GM21515 (cell line): Measurements from ENCODE around the gene DYSF.

Experiments
- ATAC-seq: cut with Tn5 transposase; IDR thresholded peaks from one replicate; pipeline ENCODE4 v1.9.1; 2021; ENCODE audit not compliant: unreplicated experiment

Gene DYSF

DNA sequence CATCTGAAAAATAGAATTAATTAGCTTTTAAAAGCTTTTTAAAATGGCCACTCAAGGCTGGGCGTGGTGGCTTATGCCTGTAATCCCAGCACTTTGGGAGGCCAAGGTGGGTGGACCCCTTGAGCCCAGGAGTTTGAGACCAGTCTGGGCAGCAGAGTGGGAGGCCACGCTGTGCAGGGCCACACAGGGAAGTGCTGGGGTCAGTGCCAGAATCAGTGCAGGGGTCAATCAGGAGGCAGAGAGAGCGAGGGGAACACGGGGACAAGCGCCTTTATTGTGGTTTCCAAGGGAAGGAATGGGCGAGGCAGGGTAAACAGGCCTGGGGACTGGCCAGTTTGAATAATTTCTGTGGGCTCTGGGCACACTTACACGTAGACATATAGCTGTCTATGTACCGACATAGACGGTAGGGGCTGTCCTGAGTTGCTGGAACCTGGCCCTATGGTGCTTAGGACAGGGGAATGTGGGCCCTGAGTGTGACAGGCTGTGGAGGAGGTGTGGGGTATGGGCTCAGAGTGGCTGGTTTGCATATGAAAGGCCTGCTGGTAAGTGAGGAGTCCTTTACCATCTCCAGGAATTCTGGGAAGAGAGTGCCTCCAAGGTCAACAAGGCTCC lies 42.9 kb downstream of the DYSF start:
- no peak for ATAC-seq

DNA sequence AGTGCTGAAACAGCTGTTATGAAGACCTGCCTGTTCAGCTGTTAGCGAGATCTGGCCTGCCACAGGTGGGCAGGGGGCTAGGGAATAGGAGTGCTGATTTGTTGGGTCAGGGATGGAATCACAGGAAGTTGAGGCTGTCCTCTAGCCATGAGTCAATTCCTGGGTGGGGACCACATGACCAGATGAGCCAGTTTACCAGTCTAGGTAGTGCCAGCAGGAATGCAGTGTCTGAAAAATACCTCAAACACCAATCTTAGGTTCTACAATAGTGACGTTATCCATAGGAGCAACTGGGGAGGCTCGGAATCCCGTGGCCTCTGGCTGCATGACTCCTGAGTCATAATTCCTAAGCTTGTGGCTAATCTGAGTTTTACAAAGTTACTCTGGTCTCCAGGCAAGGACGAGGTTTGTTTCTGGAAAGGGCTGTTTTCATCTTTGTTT lies 44.9 kb downstream of the DYSF start:
- no peak for ATAC-seq

DNA sequence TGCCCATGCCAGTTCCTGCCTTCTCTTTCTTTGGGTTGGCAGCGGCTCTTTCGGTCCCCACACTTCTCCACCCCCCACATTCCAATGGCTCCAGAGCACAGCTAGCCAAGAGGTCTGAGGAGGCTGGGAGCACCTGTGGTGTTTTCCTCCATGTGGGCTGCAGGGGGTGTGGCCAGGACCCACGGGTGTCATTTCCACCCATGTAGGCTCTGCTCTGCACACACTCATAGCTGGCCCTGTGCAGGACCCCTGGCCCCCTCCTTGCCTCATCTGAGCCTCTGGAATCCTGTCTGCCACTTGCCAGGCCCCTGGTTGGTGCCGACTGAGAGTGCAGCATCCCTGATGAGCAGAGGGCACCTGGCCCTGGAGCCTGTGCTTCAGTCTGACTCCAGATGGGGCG lies 46.3 kb downstream of the DYSF start:
- no peak for ATAC-seq

DNA sequence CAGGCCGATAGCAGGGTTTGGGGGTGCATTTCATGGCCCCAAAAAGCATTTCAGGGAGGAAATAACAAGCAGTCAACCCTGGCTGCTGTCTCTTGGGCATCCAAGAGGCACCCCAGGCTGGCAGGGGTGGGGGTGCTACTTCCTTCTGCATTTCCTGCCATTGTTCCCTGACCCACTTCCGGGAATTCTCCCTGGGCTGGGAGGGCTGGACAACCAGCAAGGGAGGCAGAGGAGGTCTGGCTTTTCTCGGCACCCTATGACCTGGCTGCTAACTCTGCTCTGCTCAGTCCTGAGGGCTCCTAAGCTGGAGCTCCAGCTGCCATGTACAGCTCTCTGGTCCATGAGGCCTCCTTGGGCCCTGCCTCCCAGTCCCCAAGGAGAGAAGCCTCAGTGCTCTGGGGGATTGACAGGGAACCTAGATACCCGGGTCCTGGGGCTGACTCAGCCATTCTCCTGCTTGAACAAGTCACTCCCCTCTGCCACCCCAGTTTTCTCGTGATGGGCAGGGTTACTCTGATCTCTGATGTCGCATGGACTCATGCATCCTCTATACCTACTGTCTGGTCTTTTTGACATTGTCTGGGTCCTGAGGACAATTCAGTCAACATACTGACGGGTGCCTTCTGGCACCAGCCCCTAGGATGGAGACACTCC lies 47.2 kb downstream of the DYSF start:
- ATAC-seq: no peak

DNA sequence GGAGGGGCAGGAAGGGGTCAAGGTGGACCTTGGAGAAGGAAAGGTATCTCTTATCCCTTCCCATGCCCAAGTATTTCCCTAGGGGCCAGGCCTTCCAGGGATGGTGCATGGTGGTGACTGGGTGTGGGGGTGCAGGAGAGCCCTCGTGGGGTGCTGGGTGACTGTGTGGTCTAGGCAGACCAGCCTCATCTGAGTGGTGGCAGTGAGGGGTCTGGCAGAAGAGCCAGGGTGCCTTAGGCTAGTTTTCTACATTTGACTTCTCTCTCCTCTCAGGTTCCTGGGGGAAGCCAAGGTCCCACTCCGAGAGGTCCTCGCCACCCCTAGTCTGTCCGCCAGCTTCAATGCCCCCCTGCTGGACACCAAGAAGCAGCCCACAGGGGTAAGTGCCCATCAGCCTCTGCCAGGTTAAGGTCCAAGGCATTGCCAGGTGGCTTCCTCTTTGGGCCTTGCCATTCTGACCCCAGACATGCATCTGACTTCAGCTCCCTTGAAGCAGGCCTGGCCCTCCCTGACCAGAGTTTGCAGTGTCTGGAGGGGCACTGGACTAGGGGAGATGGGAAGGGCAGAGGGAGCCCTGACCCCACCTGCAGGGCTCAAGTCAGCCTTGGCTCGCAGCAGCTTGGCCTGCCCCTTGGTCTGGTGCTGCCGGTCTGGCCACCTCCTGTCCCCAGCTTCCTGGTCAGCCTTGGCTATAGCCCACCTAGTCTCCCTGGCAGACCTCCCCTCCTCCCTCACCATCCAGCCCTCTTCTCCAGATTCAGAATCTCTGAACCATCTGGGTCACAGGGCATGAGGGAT lies 49.8 kb downstream of the DYSF start:
- ATAC-seq: no peak

DNA sequence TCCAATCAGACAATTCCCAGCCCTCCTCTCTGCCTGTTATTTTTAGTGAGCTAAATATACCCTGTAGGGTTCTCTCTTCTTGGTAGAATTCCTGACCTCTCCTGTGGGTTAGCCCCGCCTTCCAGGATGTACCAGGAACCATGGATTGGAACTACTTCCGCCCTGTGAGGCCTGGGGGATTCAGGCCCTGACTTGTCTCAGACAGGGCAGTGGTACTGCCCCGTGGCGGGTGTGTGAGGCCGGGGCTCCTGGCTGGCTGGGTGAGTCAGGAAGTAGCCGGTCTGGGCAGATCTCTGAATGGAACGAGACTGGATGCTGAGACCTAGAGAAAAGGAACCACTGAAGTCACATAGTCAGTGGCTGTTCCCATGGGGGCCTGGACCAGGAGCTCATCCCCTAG lies 50.5 kb downstream of the DYSF start:
- ATAC-seq: no peak

DNA sequence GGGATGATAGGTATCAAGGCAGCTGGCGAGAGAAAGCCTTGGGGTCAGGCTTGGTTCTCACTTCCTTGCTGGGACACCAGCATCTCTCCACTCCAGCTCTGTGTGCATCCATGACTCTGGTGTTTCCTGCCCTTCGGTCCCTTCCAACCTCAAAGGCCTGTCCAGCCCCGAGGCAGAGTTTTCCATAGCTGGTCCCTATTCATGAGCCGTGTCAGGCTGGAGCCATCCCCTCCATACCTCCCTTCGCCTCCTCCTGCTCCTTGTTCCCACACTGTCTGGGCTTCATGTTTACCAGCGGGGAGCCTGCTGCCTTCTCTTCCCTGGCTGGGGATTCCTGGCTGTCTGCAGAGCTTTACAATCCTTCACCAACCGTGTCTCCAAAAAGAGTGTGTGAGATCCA lies 51.2 kb downstream of the DYSF start:
- ATAC-seq: no peak

DNA sequence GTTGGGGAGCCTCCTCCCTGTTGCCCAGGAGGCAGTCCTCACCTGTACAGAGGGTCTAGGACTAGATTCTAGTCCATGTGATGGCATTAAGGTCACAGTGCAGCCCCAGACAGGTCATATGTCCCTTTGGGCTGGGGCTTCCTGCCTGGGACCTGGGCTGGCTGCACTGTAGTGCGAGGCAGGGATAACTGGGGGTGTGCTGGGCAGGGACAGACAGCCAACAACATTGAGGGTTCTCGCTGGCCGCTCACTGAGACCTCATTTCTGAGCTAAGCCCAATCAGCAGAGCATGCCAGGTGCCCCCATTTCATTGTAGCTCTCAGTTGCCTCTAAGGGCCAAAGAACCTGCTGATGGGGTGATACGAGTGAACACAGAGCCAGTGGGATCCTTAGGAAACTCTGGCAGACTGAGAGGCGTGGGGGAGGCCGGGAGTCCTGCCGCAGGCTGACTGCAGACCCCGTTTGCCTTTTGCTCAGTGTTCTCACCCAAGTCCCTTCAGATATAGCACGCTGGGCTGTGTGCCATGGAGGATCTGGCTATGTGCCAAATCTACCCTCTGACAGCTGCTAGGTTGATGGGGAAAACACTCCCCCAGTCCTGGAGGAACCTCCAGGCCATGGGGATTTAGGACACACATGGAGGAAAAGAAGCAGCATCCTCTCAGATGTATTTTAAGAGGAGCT lies 51.9 kb downstream of the DYSF start:
- ATAC-seq: no peak

DNA sequence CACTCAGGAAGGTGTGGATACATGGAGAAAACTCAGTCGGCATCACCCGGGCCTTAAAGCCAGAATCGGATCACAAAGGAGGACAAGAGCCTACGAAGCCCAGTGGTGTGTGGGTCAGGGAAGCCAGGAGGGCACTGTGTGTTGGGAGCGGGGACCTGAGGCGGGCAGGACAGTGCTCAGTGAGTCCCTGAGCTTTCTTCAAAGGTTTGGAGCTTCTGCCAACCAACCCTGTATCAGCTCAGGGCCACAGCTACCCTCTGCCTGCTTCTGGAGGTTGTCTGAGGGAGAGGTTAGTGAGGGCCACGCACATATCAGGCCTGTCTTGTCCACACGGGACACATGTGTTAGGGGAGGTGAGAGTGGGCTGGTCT lies 52.4 kb downstream of the DYSF start:
- ATAC-seq: no peak

DNA sequence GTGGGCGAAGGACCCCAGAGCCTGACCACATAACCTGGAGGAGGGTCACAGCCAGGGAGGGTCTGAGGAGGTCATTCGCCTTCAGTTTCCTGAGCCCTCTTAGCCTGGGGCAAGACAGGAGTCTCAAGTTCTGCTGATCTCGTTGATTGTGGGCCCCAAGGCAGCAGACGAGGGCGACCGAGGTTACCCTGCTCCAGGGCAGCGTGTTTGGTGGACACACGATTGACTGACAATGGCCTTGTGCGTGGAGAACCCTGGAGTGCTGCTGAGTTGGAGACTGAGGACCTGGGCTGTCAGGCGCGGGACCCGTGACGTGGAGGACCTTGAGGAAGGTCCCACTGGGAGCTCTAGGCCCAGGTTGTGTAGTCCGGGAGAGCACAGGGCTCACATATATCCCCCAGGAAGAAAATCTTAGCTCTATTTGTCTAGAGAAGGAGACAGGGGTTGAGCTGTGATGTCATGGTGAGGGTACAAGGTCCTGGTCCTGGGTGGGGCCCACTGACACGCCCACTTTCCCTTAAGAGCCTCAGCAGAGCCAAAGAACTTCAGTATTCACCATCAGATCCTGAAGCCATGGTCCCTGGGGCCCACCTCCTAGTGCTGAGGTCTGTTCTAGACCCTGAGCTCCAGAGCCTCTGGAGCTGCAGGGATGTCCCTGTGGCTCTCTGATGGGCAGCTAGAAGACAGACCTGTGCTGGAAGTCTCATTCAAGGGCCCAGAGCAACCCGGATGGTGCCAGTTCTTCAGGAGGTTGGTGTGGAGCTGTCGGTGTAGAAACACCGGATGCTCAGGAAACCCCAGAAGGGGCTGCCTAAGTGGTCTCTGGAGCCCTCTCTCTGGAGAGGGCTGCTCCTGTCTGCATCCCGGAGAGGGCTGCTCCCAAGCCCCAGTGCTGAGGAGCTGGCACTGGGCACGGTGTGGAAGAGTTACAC lies 53.1 kb downstream of the DYSF start:
- no peak for ATAC-seq

DNA sequence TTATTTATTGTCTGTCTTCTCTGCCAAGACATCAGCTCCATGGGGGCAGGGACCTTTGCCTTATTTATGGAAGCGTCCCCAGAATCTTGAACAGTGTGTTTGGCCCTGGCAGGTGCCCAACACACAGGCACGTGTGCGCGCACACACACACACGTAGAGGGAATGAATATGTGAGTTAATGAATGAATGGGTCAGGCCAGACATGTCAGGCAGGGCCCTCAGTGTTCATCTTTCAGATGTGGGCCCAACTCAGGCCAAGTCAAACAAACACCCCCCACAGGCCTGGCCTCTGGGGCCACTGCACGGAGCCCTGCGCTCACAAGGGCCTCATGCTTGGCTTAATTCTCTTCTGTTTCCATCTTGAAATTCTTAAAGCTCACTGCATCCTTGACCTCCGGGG lies 54.1 kb downstream of the DYSF start:
- no peak for ATAC-seq

DNA sequence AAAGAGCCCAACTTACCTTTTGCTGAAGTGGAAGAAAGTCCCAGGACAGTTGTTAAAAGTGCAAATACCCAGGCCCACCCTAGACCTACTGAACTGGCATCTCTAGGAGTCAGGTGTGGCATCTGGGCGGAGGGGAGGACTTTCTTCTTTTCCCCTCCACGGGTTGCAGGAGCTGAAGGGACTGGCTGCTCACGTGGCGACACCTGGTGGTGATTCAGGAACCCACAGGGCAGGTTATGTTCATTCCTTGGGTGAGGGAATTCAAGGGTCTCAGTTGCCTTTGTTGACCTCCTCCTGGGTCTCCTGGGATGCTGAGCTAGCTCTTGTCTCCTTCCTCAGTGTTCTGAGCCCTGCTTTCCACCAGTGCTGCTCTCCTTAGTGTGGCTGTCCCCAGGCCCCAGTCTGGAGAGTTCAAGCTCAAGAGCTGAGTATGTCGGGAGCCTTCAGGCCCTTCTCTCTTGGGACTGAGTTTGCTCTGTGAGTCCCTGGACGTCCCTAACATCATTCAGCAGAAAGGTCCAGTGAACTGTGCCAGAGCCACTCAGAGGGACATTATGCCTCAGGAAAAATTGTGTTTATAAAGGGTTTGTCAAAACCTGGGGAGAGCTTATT lies 56.9 kb downstream of the DYSF start:
- ATAC-seq: no peak

DNA sequence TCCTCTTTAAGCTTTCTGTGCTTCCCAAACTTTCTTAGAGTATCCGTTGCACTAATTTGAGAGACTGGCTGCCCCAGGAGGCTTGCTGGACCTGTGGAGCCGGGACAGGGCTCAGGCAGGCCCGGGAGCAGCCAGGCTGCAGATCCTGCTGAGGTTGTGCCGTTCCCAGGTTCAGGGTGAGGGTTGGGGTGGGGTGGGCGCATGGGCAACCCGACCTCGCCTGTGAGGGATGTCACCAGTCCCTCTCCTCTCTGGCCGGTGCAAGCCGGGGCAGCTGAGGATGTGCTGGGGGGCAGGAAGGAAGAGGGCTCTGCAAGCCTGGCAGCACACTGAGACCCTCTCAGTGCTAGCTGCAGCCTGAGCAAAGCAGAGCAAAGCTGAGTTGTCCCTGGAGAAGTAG lies 57.6 kb downstream of the DYSF start:
- no peak for ATAC-seq

DNA sequence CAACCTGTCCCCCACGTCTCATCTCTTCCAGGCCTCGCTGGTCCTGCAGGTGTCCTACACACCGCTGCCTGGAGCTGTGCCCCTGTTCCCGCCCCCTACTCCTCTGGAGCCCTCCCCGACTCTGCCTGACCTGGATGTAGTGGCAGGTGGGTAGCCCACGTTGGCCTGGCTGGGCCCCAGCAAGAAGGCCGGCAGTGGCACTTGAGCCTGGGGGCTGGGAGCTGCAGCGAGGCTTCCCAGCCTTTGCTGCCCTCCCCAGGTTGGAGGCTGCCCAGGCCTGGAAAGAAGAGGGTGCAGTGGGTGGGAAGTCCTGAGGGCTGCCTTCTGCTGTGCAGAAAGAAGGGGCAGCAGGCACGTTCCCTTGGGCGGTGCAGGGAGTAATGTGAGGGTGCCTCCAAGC lies 58.4 kb downstream of the DYSF start:
- no peak for ATAC-seq

DNA sequence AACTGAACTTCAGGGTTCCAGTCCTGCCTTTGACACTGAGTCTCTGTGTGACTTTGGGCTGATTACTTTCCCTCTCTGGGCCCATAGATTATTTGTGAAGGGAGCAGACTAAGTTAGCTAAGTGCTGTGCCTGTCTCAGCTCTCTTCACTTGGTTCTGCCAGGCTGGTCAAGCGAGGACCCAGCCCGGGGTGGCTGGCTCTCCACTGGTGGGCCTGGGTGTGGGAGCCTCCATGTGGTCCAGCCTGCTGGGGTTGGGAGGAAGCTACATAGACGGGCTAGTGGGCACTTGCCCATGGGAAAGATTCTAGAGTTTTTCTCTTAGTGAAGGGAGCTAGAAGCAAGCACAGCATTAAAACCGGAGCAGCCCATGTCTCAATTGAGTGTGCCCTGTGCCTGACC lies 59.0 kb downstream of the DYSF start:
- no peak for ATAC-seq

DNA sequence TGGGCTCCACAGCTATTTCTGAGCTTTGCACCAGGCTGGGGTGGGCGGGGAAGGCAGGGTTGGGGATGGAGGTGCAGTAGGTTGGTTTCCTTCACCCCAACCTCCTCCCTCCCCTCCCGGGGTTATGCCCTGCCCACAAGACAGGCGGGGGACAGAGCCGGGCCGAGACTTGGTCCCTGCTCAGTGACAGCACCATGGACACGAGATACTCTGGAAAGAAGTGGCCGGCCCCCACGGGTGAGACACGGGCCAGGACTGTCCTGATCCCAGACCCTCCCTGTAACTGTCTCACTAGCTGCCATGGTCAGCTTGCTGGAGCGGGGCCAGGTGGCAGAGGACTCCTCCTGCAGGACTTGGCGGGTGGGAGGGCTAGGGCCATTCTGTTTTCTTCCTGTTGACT lies 59.7 kb downstream of the DYSF start:
- no peak for ATAC-seq

DNA sequence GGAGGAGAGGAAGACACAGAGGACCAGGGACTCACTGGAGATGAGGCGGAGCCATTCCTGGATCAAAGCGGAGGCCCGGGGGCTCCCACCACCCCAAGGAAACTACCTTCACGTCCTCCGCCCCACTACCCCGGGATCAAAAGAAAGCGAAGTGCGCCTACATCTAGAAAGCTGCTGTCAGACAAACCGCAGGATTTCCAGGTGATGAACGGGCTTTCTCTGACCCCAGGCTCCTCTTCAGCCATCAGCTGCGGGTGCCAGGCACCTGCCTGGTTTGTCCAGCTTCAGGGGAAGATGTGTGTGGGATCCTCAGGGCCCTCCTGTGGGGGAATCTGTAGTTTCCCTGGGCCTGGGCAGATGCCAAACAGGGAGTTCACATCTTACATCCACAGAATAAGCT lies 60.4 kb downstream of the DYSF start:
- no peak for ATAC-seq

DNA sequence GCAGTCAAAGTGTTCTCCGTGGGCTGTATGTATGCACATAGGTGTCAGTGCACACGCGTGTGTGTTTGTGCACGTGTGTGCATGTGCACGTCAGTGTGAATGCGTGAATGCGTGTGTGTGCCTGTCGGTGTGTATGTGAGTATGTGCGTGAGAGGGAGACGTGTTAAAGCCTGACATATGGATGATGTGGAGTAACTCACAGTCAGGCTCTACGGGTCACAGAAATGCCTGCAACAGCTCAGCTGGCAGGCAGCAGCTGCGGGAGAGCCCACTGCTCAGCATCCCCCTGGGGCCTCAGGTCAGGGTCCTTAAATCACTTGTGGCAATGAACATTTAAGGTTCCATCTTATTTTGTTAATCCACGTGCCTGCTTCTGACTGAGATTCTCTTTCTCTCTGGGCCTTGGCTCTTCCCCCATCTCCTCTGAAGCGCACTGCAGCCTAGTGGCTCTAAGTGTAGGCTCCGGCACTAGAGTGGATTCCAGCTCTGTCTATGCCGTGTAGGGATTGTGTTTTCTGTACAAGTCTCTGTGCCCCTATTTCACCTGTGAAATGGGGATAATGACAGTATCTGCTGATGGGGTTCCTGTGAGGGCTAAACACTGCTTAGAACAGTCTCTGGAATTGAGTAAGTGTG lies 63.0 kb downstream of the DYSF start:
- ATAC-seq: no peak

DNA sequence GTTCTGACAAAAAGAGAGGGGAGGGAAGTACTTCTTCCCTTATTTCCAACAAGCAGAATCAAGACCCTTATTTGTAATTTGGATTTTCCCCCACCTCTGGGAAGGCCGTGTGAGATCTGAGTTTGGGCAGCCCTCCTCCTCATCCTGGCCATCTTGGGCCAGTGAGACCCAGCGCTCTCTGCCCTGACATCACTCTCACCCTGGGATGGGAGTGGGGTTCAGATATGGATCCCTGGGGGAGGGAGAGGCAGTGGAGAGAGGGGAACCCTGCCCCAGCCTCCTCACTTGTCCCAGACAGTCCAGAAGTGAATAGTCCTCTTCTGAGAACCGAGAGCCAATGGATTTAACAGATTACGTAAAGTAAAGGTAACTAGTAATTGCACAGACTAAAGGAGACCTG lies 64.5 kb downstream of the DYSF start:
- no peak for ATAC-seq

DNA sequence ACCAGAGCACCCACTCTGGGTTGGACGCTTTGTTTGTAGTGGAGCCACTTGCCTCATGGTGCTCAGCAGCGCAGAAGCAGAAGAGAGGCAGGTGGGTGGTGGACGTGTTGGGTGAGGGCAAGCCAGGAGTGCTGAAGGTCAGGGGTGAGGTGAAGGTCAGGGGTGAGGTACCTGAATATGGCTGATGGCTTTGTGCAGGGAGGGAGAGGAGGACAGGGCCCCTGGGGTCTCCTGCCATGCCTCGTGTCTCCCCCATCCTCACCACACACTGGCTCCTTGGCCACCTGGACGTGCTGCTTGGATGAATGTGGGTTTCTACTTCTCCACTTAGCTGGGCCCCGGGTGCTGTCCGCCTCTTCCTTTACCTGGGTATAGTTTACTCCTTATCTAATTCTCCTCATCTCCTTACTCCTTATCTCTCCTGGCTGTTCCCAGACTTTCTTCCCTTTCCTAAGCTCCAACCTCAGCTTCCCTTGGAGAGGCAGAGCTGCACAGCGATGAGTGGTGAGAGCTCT lies 68.1 kb downstream of the DYSF start:
- ATAC-seq: no peak
